Stimulated activated CD8-positive, alpha-beta memory T cell treated with anti-CD3 and anti-CD28 coated beads, Interleukin-4, amount 100 ng/mL, for 24 hours (primary cell): Measurements from ENCODE around the gene UBE2O.

Experiments
- DNase-seq: peaks from one replicate; pipeline ENCODE4 v3.0.0-alpha.2; 2020; ENCODE audit warnings: low read depth

The UBE2O gene

DNA sequence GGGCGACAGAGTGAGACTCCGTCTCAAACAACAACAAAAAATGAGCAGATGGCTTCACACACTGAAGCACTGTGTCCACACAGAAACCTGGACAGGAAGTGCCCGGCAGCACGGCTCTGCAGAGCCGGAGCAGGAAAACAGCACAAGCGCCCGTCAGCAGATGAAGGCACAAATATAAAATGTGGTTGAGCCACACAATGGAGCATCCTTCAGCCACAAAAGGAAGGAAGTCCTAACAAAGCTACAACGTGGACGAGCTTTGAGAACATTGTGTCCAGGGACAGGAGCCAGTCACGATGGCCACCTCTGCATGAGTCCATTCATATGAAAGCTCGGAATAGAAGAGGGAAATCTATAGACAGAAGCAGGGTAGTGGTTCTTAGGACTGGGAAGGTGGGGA, 32.6 kb upstream of the UBE2O start:
- no peak for DNase-seq

DNA sequence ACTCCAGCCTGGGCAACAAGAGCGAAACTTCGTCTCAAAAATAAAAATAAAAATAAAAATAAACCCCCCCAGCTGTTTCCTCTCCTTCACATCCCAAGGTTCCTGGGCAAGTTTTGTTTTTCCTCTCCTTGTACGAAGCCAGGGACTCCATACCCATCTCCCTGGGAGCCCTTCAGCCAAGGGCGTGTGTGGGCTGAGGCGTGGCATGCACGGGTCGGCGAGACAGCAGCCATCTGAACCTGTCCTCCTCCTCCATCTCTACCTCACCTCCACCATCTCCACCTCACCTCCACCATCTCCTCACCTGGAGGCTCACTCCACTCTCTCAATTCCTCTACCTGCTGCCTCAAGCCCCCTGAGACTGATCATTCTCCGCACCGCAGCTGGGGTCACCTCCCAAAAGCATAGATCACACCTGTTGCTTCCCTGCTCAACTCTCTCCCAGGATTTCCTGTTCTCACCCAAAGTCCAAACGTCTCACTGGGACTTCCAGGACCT, 31.3 kb upstream of the UBE2O start:
- no peak for DNase-seq

DNA sequence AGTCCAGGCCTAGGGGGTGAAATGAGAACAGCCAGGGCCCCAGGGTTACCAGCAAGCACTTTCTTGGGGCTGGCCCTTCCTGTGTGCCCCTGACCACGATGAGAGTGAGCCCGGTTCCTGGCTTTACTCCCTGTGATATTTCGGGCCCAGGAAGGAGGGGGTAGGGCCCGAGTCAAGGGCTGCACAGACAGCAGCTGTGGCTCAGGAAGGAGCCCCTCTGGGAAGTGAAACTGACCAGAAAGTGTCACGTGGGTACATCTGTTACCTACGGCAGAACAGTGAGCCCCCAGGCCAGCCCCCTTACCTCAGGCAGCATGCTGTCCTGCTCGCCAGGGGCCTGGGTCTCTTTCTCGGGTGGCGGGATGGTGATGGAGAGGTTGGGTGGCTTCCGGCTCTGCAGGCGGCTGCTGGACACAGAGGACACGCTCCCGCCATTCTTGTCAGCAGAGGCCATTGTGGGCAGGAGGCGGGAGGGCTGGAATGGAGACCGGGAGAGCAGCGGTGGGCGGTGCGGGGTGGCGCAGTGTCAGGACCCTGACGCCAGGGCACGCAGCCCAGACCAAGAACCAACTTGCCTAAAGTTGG, 28.2 kb upstream of the UBE2O start:
- DNase-seq, result no peak

DNA sequence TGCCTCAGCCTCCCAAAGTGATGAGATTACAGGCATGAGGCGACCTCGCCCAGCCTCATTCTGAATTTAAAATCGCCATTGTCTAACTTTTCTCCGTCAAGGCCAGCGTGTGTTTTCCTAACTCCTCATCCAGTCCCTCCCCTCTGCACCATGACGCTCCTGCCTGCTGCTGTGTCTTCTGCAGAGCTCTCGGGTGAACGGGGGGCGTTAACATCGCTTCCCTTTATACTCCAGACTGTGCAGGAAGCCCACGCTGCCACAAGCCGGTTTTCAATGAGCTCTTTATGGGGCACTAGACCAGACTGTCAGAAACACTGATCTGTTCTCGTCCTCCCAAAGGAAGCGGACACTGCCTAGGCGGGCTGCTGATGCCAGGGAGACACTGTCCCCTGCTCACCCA, 27.7 kb upstream of the UBE2O start:
- DNase-seq, result no peak

DNA sequence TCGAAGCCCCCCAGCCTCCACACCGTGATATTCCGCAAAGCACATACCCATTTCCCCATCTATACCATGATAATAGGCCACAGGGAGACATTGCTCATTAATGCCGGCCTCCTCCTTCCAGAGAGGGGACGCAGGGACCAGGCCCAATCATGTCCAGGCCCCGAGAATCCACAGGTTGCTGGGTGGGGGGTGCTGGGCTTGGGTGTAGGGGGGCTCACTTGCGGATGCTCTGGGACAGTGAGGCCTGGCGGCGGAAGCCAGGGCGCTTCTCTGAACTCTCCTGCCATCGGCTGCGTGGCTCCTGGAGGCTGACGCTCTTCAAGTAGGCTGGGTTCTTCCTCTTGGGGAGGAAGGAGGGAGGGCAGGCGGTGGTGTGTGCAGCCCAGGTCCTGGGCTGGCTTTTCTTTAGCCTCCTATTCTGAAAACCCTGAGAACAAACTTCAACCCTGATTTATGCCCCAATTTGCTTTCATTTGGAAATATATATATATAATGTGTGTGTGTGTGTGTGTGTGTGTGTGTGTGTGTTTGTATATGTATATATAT, 26.6 kb upstream of the UBE2O start:
- no peak for DNase-seq

DNA sequence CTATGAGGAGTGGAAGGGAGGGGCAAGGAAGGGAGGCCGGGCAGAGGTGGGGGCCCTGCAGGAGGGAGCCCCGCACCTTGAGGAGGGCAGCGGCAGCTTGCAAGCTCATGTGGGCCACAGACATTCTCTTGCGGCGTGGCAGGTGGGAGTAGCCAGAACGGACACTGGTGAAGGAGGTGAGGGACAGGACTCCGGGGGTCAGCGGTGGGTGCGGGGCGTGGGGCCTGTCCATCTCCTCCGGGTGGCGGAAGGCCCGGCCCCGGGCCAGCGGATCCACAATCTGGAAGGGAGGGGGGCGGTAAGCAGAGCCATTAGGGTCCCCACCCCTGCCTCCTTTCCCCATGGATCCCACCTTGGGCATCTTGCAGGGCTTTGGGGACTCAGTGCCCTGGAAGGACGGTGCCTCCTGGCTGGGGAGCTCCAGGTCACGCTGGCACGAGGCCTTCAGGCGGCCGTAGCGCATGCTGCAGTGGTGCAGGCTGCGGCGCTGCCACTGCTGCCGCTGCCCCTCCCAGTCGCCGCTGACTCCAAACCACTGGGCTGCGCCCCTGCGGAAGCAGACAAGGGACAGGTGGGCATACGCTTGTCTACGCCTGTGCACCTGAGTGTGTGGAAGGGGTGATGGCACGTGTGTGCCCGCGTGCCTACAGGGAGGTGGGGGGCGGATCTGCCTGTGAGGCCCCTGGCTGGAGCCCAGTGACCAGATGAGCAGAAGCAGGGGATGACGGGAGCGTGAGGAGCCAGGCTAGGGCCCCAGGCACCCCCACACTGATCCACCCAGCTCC, 26.0 kb upstream of the UBE2O start:
- DNase-seq, result no peak

DNA sequence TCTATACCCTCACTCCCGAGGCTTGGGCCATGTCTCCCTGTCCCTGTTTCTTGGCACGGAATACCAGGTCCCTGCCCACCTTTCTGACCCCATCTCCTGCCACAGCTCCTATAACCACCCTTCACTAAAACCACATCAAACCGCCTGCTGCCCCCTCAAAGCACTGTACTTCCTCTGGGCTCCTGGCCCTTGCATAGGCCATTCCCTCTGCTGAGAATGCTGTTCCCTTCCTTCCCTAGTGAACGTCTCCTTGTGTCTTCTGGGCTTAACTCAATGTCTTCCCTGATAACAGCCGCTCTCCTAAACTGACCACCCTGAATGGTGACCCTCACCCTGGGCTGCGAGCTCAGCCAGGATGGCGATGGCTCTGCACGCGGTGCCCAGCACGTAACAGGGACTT, 25.1 kb upstream of the UBE2O start:
- no peak for DNase-seq

DNA sequence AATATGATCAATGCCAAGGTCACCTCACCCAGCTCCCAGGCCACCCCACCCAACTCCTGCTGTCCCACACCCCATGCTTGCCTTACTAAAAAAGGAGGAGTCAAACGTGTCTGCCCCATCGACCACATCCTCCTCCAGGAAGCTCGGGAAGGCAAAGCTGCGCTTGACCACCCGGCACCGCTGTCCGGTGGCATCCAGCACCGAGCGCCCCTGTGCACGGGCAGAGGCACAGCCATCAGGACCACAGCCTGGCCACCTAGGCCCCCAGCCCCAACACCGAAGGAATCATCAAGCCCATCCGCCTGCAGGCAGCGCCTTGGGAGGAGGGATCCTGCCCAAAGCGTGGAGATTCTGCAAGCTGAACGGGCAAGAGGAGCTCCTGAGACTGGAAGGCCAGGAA, 24.6 kb upstream of the UBE2O start:
- no peak for DNase-seq

DNA sequence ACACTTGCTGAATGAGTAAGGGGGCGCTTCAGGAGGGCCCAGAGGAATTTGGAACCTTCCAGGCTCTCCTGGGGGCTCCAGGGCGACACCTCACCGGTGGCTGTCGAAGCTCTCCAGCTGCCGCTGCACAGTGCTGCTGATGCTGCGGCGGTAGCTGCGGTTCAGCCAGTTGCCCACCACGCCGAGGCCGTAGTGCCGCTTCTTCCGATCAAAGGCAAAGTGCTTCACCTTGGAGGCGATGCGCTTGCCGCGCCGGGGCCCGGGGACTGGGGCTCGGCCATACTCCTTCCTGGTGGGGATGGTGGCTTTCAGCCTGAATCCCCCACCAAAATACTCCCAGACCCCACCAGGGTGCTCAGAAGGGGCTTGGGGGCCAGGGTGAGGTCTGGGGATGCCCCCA, 23.8 kb upstream of the UBE2O start:
- DNase-seq, result no peak

DNA sequence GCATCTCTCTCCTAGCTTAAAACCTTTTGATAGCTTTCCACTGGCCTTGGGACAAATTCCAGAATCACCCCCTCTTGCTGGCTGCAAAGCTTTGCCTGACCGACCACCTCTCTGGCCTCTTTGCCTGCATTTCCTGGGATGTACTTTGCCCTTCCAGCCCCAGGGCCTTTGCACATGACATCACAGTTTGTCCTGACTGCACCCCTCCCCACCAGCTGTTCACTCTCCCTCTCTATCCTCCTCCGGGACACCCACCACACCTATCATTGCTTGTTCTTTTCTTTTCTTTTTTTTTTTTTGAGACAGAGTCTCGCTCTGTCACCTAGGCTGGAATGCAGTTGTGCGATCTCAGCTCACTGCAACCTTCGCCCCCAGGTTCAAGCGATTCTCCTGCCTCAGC, 22.4 kb upstream of the UBE2O start:
- DNase-seq, result no peak

DNA sequence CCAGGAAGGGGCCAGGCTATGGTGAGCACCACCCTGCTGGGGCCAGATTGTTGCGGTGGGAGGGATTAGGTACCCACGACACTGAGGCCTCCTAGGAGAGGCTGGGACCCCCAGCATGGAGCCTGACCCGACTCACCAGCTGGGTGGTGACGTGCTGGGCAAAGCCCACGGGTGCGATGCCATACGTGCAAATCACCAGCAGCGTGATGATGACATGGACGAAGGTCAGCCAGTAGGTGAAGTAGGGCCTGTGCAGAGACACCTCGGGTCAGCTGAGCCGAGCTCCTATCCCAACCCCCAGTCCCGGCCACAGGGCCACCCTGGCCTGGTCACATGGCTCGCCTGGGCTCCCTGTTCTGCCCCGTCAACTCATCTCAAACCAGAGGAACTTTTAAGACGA, 21.9 kb upstream of the UBE2O start:
- DNase-seq, result no peak

DNA sequence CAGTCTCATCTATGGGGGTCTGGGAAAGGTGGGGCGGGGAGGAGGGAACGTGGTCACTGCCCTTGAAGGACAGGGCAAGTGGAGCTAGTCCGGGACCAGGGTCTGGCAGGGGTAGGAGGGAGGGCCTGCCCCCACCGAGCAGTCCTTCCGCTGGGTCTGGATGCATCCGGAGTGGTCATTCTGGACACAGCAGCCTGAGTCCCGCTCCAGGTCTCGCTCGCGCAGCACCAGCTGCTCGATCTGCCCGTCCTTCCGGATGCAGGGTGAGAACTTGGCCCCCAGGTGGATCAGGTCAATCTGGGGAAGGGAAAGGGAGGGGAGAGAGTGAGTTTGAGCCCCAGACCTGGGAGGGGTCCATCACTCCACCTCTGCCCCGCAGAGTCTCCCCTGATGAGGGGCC, 21.3 kb upstream of the UBE2O start:
- no peak for DNase-seq

DNA sequence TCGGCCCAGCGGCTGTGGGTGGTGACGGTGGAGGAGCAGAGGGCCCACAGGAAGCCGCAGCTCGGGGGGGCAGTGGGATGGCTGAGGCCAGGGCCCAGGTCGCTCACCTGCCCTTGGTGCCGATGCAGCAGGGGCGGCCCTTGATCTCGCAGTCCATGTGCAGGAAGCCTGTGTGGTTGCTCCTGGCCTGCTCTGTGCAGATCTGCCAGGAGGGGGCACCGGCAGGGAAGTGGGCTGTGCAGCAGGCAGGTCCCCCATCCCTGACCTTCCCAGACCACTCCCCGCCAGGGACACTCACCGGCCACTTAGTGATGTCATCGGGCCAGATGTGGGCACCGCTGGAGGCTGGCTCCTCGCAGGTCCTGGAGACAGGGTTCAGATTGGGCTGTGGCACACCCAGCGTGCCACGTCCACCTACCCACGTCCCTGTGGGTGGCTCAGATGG, 20.6 kb upstream of the UBE2O start:
- no peak for DNase-seq

DNA sequence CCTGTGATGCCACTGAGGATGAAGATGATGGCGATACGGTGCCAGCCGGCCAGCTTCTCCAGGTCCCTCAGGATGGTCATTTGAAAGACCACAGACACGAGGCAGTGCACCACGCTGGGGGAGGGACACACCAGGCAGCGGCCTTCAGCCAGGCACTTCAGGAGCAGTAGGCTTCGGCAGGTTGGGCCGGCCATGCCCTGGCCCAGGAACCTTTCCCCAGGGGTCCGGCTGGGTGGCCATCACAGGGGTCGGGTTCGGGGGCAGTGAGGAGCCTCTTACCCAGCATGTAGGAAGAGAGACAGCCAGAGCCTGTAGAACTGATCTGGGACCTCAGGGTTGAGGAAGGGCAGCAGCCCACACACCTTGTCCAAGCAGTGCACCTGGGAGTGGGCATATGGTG, 19.8 kb upstream of the UBE2O start:
- DNase-seq, result no peak

DNA sequence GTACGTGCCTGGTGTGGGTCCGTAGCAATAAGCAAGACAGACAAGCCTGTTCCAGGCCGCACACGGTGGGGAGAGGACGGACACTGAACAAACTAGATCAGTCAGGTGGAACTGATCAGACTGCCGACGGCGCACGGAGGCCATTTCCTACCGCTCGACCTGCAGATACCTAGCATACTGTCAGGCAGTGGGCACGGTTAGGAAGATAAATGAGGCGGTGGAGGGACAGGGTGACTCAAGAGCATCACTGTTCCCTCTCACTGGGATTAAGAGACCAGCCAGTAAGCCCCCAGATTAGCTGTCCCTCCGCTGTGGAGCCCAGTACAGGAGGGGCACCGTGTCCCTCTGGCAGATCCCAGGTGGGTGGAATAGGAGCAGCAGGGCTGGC, 19.3 kb upstream of the UBE2O start:
- DNase-seq, result no peak

DNA sequence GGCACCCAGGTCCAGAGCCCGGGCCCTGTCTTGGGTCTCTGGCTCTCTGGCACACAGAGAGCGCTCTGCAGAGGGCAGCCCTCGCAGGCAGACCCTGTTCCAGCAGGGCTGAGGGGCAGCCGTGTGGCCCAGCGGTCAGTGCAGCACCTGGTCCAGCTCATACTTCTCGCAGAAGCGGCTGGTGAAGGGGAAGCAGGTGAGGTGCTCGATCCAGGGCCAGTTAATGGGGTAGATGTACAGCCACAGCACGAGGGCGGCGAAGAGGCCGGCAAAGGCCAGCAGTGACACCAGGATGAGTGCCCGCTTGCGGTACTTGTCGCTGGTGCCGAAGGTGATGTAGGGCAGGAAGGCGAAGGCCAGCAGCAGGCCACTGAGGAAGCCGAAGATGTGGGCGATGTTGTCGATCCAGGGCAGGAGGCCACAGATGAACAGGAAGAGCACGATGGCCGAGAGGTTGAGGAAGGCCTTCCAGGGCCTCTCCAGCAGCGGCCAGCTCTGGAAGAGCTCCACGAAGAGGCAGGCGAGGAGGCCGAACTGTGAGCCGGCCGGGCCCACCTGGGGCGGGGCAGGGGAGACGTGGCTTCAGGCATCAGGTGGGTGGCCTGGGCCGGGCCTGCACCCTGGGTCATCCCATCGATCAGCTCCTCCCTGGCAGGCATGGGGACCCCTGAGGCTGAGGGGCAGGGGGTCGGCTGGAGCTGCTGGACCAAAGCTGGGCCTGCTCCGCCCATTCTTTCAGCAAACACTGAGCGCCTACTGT, 18.7 kb upstream of the UBE2O start:
- no peak for DNase-seq

DNA sequence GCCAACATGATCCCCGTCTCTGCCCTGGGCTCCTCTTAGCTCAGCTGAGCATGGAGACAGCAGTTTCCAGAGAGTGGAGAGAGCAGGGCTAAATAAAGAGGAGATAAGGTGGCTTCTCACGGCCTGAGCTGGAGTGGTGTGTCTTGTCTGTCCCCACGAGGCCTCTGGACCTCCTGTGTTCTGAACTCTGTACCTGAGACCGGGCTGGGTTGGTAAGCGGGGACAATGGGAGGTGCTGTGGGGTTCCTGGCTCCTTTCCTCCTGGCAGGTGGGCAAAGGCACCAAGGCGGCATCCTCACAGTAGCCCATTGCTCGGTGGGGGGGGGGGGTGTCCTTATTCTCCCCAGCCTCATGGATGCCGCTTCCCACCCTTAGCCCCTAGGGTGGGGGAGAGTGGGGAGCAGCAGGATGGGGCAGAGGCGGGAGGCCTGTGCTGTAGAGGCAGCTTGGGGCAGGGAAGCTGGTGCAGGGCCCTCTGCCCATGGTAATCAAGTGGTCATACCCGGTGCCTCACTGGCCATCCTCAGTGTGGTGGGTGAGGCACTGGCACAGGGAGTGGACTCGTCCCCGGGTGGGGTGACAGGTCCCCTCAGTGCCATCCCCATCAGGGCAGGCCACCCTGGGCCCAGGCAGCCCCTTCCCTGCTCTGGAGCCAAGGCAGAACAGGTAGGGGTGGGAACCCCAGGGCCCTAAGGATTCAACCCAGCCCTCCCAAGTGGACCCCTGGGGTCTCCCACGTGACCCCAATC, 17.2 kb upstream of the UBE2O start:
- DNase-seq, result no peak

DNA sequence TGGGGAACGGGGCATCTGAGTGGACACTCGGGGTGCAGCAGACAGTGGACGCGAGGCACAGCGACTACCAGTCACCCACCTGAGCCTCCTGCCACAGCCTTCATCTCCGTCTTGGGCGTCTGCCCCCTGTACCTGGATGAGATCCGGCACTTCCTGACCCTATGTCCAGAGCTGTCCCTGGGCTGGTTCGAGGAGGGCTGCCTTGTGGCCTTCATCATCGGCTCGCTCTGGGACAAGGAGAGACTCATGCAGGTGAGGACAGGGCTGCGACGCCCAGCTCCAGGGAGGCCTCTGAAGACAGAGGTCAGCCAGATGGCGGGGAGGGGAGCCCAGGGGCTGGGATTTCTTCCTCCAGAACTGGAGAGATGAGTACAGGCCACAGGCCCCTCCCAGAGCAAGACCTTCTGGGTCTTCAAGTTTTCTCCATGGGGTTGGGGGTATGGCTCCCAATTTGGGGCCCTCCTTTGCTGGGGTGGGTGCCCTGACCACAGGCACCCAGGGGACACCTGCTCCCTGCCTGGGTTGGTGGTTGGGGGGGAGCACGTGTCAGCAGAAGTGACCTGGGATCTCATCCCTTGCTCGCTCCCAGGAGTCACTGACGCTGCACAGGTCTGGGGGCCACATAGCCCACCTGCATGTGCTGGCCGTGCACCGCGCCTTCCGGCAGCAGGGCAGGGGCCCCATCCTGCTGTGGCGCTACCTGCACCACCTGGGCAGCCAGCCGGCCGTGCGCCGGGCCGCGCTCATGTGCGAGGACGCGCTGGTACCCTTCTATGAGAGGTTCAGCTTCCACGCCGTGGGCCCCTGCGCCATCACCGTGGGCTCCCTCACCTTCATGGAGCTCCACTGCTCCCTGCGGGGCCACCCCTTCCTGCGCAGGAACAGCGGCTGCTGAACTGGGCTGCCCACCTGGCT, 16.4 kb upstream of the UBE2O start:
- no peak for DNase-seq

DNA sequence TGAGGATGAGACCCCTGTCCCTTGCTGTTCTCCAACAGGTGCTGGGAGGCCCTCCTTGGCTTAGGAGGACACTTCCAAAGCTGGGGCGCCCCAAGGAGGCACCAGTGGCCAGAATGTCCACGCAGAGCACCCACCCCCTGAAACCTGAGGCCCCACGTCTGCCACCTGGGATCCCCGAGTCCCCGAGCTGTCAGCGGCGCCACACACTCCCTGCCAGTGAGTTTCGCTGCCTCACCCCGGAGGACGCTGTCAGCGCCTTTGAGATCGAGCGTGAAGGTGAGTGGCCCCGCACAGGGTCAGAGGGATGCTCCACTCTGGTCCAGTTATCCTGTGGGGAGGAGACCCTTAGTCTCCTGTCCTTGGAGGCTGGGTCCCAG, 15.7 kb upstream of the UBE2O start:
- DNase-seq, result no peak

DNA sequence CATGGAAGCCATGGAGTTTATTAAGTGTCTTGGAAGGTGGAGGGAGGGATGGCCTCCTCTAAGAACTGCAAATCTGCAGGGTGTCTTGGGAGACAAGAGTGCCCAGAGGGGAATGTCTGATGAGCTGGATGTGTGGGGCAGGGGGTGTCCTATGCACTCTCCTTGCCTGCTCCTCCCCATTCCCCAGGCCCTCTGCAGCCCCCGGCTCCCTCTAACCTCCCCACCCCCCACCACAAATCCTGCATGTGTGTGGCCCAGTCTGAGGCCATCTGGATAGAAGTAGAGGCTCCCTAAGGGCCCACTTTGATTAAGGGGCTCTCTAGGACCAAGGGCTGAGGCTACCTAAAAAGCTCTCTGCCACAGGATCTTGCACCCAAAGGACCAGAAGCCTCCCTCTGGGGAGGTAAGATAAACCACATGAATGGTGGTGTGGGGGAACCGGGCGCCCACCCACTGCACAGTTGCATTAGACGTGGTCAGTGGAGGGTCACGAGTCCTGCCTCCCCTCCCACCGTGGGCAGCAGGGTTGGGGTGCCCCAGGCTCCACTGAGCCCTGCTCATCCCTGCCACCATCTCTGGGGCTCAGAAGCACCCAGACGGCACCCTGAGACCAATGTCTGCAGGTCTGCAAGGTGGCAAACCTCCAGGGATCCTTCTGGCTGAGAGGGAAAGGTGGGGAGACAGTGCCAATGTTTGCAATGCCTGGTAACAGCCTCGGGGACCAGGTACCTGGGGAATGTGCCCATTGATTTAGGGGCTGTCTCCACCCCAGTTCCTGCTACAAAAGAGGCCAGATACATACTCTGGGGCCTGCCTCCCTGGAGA, 15.1 kb upstream of the UBE2O start:
- no peak for DNase-seq
